ENCODE measurements around the gene INPP1.
"Not testable (repeated sequence)": the region's sequence is repeated elsewhere in the genome, so short reads cannot be mapped to it uniquely, and the experiment has no call there.

Gene INPP1

GRCh38 chr2:190334479-190335224 lies 8.7 kb upstream of the INPP1 start:
- DNase-seq: no peak

- DNase-seq: no peak
Measured at GRCh38 chr2:190335225-190335559, 8.2 kb upstream of the INPP1 start.

GRCh38 chr2:190335584-190335983 lies 7.8 kb upstream of the INPP1 start:
- not testable (repeated sequence) for DNase-seq

DNA sequence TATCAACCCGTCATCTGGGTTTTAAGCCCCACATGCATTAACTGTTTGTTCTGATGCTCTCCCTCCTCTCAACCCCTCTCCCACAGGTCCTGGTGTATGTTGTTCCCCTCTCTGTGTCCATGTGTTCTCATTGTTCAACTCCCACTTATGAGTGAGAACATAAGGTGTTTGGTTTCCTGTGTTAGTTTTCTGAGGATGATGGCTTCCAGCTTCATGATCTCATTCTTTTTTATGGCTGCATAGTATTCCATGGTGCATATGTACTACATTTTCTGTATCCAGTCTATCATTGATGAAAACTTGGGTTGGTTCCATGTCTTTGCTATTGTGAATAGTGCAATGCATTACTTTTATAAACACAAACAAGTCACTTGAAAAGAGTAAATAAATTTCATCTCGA lies 7.0 kb upstream of the INPP1 start:
- DNase-seq: no peak

DNA sequence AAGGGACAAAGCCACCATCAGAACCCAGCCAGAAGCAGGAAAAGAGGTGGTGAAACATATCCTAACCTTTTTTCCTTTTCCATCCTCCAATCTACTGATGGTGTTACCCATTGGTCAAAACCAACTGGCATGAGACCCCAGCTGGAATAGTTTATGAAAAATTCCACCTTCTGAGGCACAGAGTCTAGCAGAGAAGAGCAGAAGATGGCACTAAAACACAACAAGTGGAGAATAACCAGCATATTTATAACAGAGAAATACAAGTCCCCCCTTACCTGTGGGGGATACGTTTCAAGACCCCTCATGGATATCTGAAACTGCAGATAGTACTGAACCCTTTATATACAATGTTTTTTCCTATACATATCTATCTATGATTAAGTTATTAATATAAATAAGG lies 4.9 kb upstream of the INPP1 start:
- DNase-seq: no peak

DNA sequence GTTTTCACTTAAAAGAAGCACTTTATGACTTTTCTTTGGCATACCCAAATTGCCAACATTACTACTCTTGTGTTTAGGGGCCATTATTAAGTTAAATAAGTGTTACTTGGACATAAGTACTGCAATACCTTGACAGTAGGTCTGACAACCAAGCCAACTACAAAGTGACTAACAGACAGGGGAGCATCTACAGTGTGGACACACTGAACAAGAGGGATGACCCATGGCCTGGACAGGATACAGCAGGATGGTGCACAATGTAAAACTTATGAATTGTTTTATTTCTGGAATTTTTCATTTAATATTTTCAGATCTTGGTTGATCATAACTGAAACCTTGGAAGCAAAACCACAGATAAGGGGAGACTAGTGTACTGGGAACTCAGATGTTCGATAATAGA lies 4.0 kb upstream of the INPP1 start:
- DNase-seq: no peak

DNA sequence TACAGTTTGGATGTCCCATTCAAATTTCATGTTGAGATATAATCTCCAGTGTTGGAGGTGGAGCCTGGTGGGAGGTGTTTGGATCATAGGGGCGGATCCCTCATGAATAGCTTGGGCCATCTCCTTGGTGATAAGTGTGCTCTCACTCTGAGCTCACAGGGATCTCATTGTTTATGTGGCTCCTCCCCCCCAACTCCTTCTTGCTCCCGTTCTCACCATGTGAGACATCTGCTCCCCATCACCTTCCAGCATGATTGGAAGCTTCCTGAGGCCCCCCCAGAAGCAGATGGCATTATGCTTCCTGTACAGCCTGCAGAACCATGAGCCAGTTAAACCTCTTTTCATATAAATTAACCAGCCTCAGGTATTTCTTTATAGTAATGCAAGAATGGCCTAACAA lies 3.0 kb upstream of the INPP1 start:
- no peak for DNase-seq

DNA sequence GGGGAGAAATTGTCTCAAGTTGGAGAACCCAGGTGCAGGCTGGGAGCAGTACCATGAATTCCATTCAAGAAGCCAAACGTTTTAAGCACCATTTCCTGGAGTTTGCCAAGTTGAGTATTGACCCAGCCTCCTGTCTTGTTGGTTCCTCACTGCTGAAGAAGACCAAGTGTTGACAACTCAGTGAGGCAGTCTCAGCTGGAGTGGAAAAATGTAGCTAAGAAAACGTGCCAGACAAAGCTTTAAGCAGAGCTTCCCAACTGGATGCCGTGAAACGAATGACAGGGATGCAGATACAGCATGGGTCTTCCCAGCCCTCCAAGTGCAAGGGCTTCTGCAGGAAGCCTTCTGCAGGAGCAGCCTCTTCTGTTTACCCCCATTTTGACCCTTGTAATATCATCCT lies 778 bp upstream of the INPP1 start:
- DNase-seq: no peak

DNA sequence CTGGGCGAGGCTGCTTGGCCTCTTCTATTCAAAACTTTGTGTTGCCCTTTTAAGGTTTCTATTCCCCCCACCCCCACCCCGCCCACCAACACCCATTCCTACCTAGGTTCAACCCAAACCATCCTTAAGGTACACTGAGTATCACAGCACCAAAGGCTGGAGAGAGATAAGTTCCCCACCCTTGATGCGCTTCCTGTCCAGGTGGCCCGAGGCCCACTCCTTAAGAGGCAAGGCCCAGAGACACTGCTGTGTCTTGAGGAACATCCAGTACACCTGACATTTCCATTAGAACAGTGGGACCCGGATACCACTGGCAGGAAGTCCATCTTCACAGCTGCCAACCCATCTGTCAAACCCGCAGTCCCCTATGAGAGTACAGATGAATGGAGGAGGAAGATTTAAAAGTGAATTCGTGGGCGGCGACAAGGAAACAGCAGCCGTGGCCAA lies 277 bp upstream of the INPP1 start:
- no peak for DNase-seq

- no peak for DNase-seq
Measured at GRCh38 chr2:190344276-190344827, 963 bp downstream of the INPP1 start.

DNA sequence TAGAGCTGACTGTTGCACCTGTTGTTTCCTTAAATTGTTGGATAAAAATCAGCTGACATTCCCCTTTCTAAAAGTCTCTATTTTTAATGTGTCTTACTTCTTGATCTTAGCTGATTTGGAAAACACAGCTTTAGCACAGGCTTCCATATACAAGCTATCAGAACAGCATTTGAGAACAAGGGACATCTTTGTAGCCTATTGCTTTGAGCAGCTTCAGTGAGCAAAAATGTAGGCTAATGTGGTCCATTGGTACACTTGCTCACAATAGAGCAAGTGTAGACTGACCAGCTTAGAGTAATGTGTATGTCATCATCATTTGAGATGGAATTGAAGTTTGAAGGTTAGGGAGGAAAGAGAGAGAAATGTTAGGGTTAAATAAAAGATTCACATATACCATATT lies 7.0 kb downstream of the INPP1 start:
- no peak for DNase-seq

GRCh38 chr2:190351955-190352354 lies 8.6 kb downstream of the INPP1 start:
- no peak for DNase-seq

GRCh38 chr2:190352668-190353536 lies 9.5 kb downstream of the INPP1 start:
- no peak for DNase-seq

DNA sequence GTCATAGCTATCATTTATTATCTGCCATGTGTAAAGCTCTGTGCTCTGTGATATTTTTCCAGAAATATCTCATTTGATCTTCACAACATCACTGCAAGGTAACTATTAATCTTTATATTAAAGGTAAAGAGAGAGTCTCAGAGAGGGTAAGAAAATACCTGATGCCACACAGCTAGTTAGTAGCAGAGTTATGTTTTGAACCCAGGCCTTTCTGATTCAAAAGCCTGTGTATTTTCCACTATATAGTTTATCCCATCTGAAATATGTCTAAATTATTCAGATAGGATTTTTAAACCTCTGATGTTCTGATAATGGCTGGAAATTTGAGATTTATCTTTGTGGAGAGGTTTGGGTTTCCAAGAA lies 10.1 kb downstream of the INPP1 start:
- no peak for DNase-seq

DNA sequence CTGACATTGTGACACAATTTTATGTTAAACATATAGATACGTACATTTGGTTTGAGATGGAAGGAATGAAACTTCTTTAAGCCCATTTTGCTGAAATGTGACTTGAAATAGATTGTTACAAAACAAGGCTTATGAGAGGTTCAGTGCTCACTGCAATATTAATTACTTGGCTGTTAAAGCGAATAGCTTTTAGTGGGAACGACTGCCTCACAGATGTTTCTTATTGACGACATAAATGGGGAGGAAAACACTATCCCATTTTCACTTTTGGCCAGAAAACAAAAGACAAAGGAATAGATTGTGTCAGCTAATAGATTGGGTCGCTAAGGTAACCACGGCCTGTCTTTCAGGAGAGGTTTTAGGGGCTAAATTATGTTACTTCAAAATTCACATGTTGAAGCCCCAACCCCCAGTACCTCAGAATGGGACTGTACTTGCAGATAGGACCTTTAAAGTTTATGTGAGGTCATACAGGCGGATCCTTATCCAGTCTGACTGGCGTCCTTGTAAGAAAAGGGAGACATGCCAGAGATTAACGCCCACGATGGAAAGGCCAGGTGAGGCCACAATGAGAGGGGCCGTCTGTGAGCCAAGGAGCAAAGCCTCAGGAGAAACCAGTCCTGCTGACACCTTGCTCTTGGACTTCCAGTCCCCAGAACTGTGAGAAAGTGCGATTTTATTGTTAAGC lies 10.8 kb downstream of the INPP1 start:
- DNase-seq: no peak

GRCh38 chr2:190355968-190356644 lies 12.7 kb downstream of the INPP1 start:
- DNase-seq: no peak

- no peak for DNase-seq
Measured at GRCh38 chr2:190357600-190357999, 14.2 kb downstream of the INPP1 start.

DNA sequence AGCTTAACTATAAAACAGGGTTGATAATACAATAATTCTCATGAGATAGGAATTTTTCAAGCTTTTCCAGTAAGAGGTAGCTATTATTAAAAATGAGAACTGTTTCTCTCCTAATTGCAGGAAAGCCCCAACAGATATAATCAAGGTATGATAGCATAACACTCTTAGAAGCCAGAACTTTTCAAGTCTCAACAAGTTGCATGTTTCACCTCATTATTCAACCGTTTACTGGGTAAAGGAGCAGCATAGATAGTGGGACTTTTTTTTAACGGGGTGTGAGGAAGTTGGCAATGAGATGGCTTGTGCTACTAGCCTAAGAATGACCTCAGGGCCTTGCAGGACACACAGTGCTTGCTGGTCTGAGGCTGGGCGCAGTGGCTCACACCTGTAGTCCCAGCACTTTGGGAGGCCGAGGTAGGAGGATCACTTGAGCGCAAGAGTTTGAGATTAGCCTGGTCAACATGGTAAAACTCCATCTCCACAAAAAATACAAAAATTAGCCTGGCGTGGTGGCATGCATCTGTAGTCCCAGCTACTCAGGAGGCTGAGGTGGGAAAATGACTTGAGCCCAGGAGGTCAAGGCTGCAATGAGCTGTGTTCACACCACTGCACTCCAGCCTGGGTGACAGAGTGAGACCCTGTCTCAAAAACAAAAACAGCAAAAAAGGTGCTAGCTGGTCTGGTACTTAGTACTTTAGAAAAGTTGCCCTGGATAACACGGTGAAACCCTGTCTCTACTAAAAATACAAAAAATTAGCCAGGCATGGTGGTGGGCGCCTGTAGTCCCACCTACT lies 15.5 kb downstream of the INPP1 start:
- not testable (repeated sequence) for DNase-seq

DNA sequence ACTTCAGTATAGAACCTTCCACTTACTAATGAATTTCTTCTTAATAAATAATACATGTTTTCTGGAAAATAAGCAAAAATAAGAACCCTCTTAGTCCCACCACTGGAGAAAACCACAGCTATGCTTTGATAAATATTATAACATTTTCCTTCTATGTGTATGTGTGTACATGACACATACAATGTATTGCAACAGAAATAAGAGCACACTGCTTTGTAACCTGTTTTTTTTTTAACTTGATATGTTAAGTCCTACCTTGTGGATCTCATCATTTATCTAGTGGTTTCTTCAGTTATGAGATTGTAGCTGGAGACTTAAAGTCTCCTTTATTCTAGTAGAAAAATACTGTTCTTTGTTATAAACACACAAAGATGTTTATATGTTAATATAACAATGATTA lies 17.2 kb downstream of the INPP1 start:
- no peak for DNase-seq

- no peak for DNase-seq
Measured at GRCh38 chr2:190360965-190361364, 17.6 kb downstream of the INPP1 start.

GRCh38 chr2:190361572-190361971 lies 18.2 kb downstream of the INPP1 start:
- no peak for DNase-seq

- no peak for DNase-seq
Measured at GRCh38 chr2:190362894-190363293, 19.5 kb downstream of the INPP1 start.
